ENCODE results near the gene CTNNA2.
A peak's percentile ranks its signal among the peaks of the same experiment; 100 is the strongest.

Gene CTNNA2

DNA sequence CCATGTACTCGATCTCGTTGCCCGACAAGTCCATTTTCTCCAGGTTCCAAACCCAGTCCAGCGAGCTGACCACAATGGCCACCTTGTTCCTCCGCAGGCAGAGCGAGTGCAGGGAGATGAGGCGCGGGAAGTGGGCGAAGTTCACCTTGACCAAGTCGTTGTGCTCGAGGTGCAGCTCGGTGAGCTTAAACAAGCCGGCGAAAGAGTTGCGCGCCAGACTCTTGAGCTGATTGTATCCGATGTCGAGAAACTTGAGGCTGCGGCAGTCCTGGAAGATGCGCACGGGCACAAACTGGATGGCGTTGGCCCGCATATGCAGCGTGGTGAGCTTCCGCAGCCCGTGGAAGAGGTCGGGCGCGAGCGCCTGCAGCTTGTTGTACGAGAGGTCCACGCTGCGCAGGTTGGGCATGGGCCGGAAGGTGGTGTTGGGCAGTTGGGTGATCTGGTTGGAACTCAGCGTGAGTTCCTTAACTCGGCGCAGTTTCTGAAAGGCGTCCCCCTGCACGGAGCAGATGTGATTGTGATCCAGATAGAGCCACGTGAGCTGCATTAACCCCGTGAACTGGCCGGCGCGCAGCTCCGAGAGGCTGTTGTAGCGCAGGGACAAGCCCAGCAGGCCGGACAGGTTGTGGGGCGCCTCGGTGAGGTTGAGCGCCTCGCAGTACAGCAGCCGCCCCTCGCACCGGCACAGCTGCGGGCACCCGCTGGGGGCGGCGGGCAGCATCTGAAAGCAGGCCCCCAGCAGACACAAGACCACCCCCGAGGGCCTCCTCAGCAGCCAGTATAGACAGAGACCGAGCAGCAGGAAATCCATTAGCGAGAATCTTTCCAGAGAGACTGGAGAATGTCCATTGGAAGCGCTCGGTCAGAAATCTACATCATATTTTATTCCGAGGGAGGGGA is 790.4 kb downstream of the CTNNA2 start:
- no peak overlapping the region for H3K4me3 ChIP-seq (ENCODE audit: low read depth, low read length)
- TF ChIP-seq, protein P1, sequence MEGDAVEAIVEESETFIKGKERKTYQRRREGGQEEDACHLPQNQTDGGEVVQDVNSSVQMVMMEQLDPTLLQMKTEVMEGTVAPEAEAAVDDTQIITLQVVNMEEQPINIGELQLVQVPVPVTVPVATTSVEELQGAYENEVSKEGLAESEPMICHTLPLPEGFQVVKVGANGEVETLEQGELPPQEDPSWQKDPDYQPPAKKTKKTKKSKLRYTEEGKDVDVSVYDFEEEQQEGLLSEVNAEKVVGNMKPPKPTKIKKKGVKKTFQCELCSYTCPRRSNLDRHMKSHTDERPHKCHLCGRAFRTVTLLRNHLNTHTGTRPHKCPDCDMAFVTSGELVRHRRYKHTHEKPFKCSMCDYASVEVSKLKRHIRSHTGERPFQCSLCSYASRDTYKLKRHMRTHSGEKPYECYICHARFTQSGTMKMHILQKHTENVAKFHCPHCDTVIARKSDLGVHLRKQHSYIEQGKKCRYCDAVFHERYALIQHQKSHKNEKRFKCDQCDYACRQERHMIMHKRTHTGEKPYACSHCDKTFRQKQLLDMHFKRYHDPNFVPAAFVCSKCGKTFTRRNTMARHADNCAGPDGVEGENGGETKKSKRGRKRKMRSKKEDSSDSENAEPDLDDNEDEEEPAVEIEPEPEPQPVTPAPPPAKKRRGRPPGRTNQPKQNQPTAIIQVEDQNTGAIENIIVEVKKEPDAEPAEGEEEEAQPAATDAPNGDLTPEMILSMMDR (IDR thresholded peaks at IDR 0.05; ENCODE audit: control insufficient read depth, extremely low read depth, insufficient read depth) = no peak
- DNase-seq (ENCODE audit: low read depth) = no peak

DNA sequence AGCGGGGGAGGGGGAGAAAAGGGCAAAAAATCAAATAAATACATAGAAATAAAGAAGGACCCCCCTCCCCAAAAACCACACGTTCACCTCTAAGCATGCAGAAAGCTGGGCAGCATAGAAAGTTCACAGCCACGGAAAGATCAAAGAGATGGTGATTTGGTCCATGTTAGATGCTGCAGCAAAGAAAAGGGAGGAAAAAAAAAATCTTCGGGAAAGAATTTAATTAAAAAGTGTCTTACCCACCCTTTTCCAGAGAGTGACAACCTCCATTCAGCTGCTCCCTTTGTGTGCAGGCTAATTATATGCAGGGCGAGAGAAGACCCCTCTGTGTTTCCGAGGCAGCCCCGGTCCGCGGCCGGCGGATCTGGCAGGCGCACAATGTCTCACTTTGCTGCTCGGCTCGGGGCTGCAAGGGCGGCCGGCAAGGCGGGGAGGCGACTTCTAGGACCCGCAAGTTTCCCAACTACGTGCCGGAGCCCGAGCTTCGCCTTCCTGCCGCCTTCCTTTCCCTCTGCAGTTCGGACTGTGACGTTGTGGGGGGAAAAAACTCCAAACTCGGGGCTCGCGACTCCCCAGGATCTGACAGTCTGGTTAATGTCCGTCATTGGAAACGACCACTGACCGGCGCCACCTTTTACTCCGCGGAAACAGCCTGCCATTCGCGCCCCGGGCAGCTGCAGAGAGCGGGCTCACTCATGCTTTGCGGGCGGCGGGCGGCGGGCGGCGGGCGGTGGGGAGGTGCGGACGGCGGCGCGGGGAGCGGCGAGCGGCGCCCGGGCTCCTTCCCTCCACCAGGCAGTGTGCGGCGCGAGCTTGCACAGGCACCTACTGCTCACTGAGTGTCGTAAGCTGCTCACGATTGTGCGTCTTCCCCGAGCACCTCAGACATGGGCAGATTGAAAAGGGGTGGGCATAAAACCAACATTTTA is 791.3 kb downstream of the CTNNA2 start, which contains the start of gene LRRTM1:
LRRTM1 (minus strand) TSS at position 844 of the 929 bp plus-strand sequence. CDS start 933 bp downstream, outside the sequence.
- TF ChIP-seq, protein P1 (IDR thresholded peaks at IDR 0.05; ENCODE audit: control insufficient read depth, extremely low read depth, insufficient read depth) = peak; percentile 22; the same call in 1 of the 2 replicates
- DNase-seq (ENCODE audit: low read depth) = no peak
- no peak within 1 kb of the TSS for H3K4me3 ChIP-seq (ENCODE audit: low read depth, low read length)

DNA sequence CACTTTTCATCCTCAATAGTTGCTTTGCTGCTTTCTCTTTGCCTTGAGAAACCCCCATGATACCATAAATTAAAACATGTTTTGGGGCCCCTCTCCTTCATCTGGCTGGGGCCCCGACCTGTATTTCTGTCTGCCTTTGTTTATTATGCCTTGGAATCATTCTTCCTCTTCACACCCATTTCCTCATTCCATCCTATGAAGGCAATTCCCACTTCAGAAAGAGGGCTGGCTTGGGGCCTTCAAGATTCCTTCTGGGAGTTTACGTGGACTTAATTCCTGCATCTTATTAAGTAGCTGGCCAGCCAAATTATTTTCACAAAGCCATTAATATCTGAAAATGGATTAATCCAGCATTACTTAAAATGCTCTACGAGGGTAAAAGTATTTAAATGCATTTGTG is 798.5 kb downstream of the CTNNA2 start:
- no peak for DNase-seq (ENCODE audit: low read depth)
- no peak overlapping the region for H3K4me3 ChIP-seq (ENCODE audit: low read depth, low read length)
- TF ChIP-seq, protein P1 (IDR thresholded peaks at IDR 0.05; ENCODE audit: control insufficient read depth, extremely low read depth, insufficient read depth) = no peak

DNA sequence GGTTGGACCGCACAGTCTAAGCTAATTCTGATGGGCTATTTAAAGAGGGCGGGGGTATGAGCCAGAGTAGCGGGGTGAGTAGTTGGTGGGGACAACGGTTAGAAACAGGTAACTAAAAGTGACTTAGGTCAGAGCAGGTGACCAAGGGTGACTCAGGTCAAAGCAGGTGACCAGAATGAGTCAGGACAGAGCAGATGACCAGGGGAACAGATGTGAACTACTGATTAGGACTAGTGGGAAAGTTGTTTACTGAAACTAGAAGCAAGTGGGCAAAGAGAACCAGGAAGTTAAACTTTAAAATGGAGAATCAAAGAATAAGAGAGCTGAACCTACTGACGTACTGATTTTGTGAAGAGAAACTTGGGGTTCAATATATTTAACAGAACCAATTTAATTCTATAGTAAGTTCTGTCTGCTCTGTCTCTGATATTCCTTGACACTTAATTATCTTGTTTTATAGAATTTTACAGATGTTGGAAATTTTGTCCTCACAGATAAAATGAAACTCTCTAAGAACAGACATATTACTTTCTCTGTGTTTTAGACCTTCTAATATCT is 799.5 kb downstream of the CTNNA2 start:
- TF ChIP-seq, protein P1 (IDR thresholded peaks at IDR 0.05; ENCODE audit: control insufficient read depth, extremely low read depth, insufficient read depth) = no peak
- H3K4me3 ChIP-seq (ENCODE audit: low read depth, low read length) = no peak overlapping the region
- no peak for DNase-seq (ENCODE audit: low read depth)

DNA sequence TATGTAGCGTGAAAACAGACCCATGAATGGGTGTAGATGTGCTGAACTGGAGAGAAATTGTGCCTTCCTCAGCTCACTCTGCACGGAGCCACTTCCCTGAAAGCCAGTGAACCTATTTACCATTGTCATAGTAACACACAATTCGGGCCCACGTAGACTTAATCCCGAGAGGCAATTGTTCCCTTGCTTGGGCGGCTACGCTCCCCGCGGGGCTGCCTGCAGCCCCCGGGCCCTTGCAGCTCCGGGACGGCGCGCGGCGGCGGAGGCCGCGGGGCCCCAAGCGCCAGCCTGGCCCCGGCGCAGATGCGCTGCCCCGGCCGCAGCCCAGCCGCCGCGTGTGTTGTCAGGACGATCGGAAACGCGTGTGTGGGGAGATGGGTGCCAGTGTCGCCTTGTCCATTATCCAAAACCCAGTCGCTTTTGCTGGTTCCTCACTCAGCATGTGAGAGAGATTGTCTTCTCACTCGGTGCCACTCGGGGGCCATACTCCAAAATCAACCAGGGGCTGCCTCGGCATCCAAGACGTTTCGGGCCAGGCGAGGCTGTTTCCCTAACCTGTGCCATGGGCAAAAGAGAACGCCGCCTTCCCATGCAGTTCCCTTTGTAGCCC is 809.6 kb downstream of the CTNNA2 start:
- TF ChIP-seq, protein P1 (IDR thresholded peaks at IDR 0.05; ENCODE audit: control insufficient read depth, extremely low read depth, insufficient read depth) = no peak
- no peak overlapping the region for H3K4me3 ChIP-seq (ENCODE audit: low read depth, low read length)
- DNase-seq (ENCODE audit: low read depth) = no peak

- TF ChIP-seq, protein P1 (IDR thresholded peaks at IDR 0.05; ENCODE audit: control insufficient read depth, extremely low read depth, insufficient read depth) = no peak
- no peak overlapping the region for H3K4me3 ChIP-seq (ENCODE audit: low read depth, low read length)
- no peak for DNase-seq (ENCODE audit: low read depth)
Observed at GRCh38 chr2:80322958-80323357, 810.1 kb downstream of the CTNNA2 start.

Measured in LNCaP clone FGC (cell line).